ENCODE results near the gene RHOT2.

The RHOT2 gene

GRCh38 chr16:674968-675883 lies 7.3 kb downstream of the RHOT2 start, which contains the start of gene RHBDL1:
Gene RHBDL1, plus strand, starts transcription at chr16:675671. Its CDS starts 120 bp downstream, at chr16:675791.
- Histone ChIP-seq H3K9me3 (ENCODE audit: control insufficient read depth, low read length) (no peaks in the 10 kb centered on the region), H3K27me3 (replicated peaks; ENCODE audit: control insufficient read depth, insufficient read depth, low read length) (no peaks in the 10 kb centered on the region), H3K4me3 (ENCODE audit: low read length) (peak within 1 kb of the TSS; percentile 73), H3K9ac (ENCODE audit: low read length) (peak within 1 kb of the TSS; percentile 64), H3K4me1 (ENCODE audit: control insufficient read depth, insufficient read depth, low read length) (peaks cover 3% of the 10 kb centered on the region), H3K36me3 (ENCODE audit: control insufficient read depth, insufficient read depth, low read length, severe bottlenecking) (peaks cover 37% of the 10 kb centered on the region)
- peak; percentile 32 for DNase-seq (ENCODE audit: low read depth)

DNA sequence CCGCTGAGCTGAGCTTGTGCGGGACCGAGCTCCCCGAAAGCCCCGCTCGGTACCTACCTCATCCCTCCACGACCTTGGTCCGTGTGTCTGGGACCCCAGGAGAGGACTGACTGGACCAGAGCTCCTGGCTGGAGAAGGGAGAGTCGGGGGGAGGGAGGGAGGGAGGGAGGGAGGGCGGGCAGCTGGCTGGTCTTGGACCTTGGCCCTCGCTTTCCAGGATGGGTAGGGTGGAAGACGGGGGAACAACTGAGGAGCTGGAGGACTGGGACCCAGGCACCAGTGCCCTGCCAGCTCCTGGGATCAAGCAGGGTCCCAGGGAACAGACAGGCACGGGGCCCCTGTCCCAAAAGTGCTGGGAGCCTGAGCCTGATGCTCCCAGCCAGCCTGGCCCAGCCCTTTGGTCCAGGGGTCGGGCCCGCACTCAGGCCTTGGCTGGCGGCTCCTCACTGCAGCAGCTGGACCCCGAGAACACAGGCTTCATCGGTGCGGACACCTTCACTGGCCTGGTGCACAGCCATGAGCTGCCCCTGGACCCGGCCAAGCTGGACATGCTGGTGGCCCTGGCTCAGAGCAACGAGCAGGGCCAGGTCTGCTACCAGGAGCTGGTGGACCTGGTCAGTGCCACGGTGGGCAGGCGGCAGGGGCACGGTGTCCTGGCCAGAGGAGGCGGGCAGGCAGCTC lies 8.1 kb downstream of the RHOT2 start:
- no peaks in the 10 kb centered on the region for H3K27me3 ChIP-seq (replicated peaks; ENCODE audit: control insufficient read depth, insufficient read depth, low read length)
- H3K9ac ChIP-seq (ENCODE audit: low read length) = peak overlapping the region; percentile 64
- H3K4me3 ChIP-seq (ENCODE audit: low read length) = peak overlapping the region; percentile 73
- peaks cover 4% of the 10 kb centered on the region for H3K4me1 ChIP-seq (ENCODE audit: control insufficient read depth, insufficient read depth, low read length)
- peaks cover 29% of the 10 kb centered on the region for H3K36me3 ChIP-seq (ENCODE audit: control insufficient read depth, insufficient read depth, low read length, severe bottlenecking)
- no peak for DNase-seq (ENCODE audit: low read depth)
- no peaks in the 10 kb centered on the region for H3K9me3 ChIP-seq (ENCODE audit: control insufficient read depth, low read length)

DNA sequence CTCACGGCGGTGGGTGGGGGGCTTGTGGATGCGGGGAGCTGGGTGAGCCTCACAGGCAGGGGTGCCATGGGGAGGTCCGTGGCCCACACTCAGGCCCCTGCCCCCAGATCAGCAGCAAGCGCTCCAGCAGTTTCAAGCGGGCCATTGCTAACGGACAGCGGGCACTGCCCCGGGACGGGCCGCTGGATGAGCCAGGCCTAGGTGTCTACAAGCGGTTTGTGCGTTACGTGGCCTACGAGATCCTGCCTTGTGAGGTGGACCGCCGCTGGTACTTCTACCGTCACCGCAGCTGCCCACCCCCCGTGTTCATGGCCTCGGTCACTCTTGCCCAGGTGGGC lies 8.6 kb downstream of the RHOT2 start:
- Histone ChIP-seq H3K9ac (ENCODE audit: low read length) (no peak overlapping the region), H3K36me3 (ENCODE audit: control insufficient read depth, insufficient read depth, low read length, severe bottlenecking) (peaks cover 27% of the 10 kb centered on the region), H3K9me3 (ENCODE audit: control insufficient read depth, low read length) (no peaks in the 10 kb centered on the region), H3K4me3 (ENCODE audit: low read length) (no peak overlapping the region), H3K27me3 (replicated peaks; ENCODE audit: control insufficient read depth, insufficient read depth, low read length) (no peaks in the 10 kb centered on the region), H3K4me1 (ENCODE audit: control insufficient read depth, insufficient read depth, low read length) (peaks cover 9% of the 10 kb centered on the region)
- DNase-seq (ENCODE audit: low read depth) = no peak

DNA sequence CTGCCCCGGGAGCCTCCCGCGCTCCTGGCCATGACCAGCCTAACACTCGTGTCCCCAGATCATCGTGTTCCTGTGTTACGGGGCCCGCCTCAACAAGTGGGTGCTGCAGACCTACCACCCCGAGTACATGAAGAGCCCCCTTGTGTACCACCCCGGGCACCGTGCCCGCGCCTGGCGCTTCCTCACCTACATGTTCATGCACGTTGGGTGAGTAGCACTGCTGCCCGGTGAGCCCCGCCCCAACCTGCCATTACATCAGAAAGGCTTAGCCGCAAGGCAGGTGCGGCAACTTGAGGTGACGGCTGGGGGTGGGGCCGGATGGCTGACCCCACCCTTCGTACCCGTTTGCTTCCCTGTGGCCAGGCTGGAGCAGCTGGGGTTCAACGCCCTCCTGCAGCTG lies 9.0 kb downstream of the RHOT2 start:
- DNase-seq (ENCODE audit: low read depth) = no peak
- Histone ChIP-seq H3K9ac (ENCODE audit: low read length) (no peak overlapping the region), H3K9me3 (ENCODE audit: control insufficient read depth, low read length) (no peaks in the 10 kb centered on the region), H3K36me3 (ENCODE audit: control insufficient read depth, insufficient read depth, low read length, severe bottlenecking) (peaks cover 28% of the 10 kb centered on the region), H3K4me1 (ENCODE audit: control insufficient read depth, insufficient read depth, low read length) (peaks cover 12% of the 10 kb centered on the region), H3K4me3 (ENCODE audit: low read length) (no peak overlapping the region), H3K27me3 (replicated peaks; ENCODE audit: control insufficient read depth, insufficient read depth, low read length) (no peaks in the 10 kb centered on the region)

DNA sequence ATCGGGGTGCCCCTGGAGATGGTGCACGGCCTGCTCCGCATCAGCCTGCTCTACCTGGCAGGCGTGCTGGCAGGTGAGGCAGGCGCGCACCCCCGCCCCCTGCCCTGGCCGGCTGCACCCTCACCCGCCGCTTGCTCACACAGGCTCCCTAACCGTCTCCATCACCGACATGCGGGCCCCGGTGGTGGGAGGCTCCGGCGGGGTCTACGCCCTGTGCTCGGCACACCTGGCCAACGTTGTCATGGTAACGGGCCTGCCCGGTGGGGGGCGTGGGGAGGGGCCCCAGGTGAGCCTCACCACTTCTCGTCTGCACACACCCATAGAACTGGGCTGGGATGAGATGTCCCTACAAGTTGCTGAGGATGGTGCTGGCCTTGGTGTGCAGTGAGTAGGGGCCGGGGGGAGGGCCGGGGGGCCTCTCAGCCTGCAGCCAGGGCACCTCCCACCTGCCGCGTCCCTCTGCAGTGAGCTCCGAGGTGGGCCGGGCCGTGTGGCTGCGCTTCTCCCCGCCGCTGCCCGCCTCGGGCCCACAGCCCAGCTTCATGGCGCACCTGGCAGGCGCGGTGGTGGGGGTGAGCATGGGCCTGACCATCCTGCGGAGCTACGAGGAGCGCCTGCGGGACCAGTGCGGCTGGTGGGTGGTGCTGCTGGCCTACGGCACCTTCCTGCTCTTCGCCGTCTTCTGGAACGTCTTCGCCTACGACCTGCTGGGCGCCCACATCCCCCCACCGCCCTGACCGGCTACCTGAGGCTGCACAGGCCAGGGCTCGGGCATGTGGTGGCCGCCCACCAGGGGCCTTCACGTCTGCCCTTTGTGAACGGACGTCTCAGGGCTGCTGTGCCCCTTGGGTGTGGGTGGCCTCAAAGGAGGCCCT lies 9.6 kb downstream of the RHOT2 start:
- Histone ChIP-seq H3K9ac (ENCODE audit: low read length) (no peak overlapping the region), H3K27me3 (replicated peaks; ENCODE audit: control insufficient read depth, insufficient read depth, low read length) (no peaks in the 10 kb centered on the region), H3K9me3 (ENCODE audit: control insufficient read depth, low read length) (no peaks in the 10 kb centered on the region), H3K4me1 (ENCODE audit: control insufficient read depth, insufficient read depth, low read length) (peaks cover 19% of the 10 kb centered on the region), H3K36me3 (ENCODE audit: control insufficient read depth, insufficient read depth, low read length, severe bottlenecking) (peaks cover 28% of the 10 kb centered on the region), H3K4me3 (ENCODE audit: low read length) (no peak overlapping the region)
- DNase-seq (ENCODE audit: low read depth) = no peak

DNA sequence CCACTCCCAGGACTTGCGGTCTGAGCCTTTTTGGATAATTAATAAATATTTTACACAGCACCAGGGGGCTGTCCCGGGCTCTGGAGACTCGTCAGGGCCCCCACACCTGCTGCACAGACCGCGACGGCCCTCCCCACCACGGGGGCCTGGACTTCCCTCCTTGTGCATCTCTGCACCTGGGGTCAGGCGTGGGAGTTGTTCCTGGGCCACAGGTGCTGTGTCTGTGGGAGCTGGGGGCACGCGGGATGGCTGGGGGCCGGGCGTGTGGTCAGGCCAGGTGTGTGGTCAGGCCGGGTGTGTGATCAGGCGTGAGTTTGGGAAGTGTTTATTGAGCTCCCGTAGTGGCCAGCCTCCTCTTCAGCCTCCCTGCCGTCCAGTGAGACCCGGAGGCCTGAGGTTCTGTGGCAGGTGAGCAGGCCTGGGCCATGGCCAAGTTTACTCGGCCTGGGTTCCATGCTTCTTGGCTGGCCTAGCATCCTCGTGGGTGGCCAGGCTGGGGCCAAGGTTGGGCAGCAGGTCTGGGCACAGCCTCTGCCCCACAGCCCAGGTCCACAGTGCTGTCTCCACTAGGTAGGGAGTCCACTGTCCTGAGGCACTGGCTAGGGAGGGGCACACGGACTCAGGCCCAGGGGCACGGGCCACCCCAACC lies 10.4 kb downstream of the RHOT2 start:
- no peak overlapping the region for H3K4me3 ChIP-seq (ENCODE audit: low read length)
- H3K27me3 ChIP-seq (replicated peaks; ENCODE audit: control insufficient read depth, insufficient read depth, low read length) = no peaks in the 10 kb centered on the region
- no peak overlapping the region for H3K9ac ChIP-seq (ENCODE audit: low read length)
- peaks cover 27% of the 10 kb centered on the region for H3K4me1 ChIP-seq (ENCODE audit: control insufficient read depth, insufficient read depth, low read length)
- DNase-seq (ENCODE audit: low read depth) = no peak
- H3K9me3 ChIP-seq (ENCODE audit: control insufficient read depth, low read length) = no peaks in the 10 kb centered on the region
- peaks cover 27% of the 10 kb centered on the region for H3K36me3 ChIP-seq (ENCODE audit: control insufficient read depth, insufficient read depth, low read length, severe bottlenecking)

GRCh38 chr16:678858-679813 lies 11.2 kb downstream of the RHOT2 start:
- Histone ChIP-seq H3K9ac (ENCODE audit: low read length) (peak overlapping the region; percentile 78), H3K9me3 (ENCODE audit: control insufficient read depth, low read length) (no peaks in the 10 kb centered on the region), H3K4me3 (ENCODE audit: low read length) (peak overlapping the region; percentile 79), H3K27me3 (replicated peaks; ENCODE audit: control insufficient read depth, insufficient read depth, low read length) (no peaks in the 10 kb centered on the region), H3K36me3 (ENCODE audit: control insufficient read depth, insufficient read depth, low read length, severe bottlenecking) (peaks cover 20% of the 10 kb centered on the region), H3K4me1 (ENCODE audit: control insufficient read depth, insufficient read depth, low read length) (peaks cover 30% of the 10 kb centered on the region)
- DNase-seq (ENCODE audit: low read depth) = peak; percentile 70

GRCh38 chr16:679814-680624 lies 12.1 kb downstream of the RHOT2 start, which contains the start of gene STUB1:
Gene STUB1, plus strand, starts transcription at chr16:680410. Its CDS starts 116 bp downstream, at chr16:680526.
- Histone ChIP-seq H3K36me3 (ENCODE audit: control insufficient read depth, insufficient read depth, low read length, severe bottlenecking) (peaks cover 20% of the 10 kb centered on the region), H3K4me1 (ENCODE audit: control insufficient read depth, insufficient read depth, low read length) (peaks cover 30% of the 10 kb centered on the region), H3K4me3 (ENCODE audit: low read length) (peak within 1 kb of the TSS; percentile 91), H3K9ac (ENCODE audit: low read length) (peak within 1 kb of the TSS; percentile 96), H3K27me3 (replicated peaks; ENCODE audit: control insufficient read depth, insufficient read depth, low read length) (no peaks in the 10 kb centered on the region), H3K9me3 (ENCODE audit: control insufficient read depth, low read length) (no peaks in the 10 kb centered on the region)
- DNase-seq (ENCODE audit: low read depth) = peak; percentile 96

DNA sequence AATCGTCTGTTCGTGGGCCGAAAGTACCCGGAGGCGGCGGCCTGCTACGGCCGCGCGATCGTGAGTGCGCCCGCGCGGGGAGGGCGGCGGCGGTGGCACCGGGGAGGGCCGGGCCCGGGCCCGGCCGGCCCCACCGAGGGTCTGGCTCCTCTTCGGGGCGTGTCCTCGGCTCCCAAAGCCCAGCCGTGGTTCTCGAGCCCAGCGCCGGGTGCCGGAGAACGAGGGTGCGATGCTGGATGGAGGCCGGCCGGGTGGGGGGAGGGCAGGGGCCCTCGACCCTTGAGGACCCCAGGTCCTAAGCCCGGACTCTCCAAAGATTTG lies 12.7 kb downstream of the RHOT2 start:
- Histone ChIP-seq H3K27me3 (replicated peaks; ENCODE audit: control insufficient read depth, insufficient read depth, low read length) (no peaks in the 10 kb centered on the region), H3K9ac (ENCODE audit: low read length) (peak overlapping the region; percentile 96), H3K9me3 (ENCODE audit: control insufficient read depth, low read length) (no peaks in the 10 kb centered on the region), H3K4me1 (ENCODE audit: control insufficient read depth, insufficient read depth, low read length) (peaks cover 26% of the 10 kb centered on the region), H3K36me3 (ENCODE audit: control insufficient read depth, insufficient read depth, low read length, severe bottlenecking) (peaks cover 20% of the 10 kb centered on the region), H3K4me3 (ENCODE audit: low read length) (peak overlapping the region; percentile 91)
- no peak for DNase-seq (ENCODE audit: low read depth)

Measured in adipocyte (in vitro differentiated cells).